Stimulated activated CD8-positive, alpha-beta memory T cell treated with anti-CD3 and anti-CD28 coated beads, Interleukin-7, amount 100 ng/mL, for 48 hours (primary cell): ENCODE results near the gene TSSK6.

ENCODE experiments used
- DNase-seq, 2 donors: peaks; one replicate each; pipeline ENCODE4 v3.0.0-alpha.2; 2020; ENCODE audit warnings: low read depth in 1 of 2; ENCODE audit errors: extremely low read depth in 1 of 2

TSSK6 gene

DNA sequence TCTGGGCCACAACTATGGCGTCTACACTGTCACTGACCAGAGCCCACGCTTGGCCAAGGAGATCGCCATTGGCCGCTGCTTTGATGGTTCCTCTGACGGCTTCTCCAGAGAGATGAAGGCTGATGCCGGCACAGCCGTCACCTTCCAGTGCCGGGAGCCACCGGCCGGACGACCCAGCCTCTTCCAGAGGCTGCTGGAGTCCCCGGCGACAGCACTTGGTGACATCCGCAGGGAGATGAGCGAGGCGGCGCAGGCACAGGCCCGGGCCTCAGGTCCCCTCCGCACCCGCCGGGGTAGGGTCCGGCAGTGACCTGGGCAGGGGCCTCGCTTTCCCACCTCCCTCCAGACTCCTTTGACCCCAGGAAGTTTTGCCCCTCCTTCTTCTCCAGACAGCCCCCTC, 30.4 kb upstream of the TSSK6 start:
- DNase-seq: no peak

DNA sequence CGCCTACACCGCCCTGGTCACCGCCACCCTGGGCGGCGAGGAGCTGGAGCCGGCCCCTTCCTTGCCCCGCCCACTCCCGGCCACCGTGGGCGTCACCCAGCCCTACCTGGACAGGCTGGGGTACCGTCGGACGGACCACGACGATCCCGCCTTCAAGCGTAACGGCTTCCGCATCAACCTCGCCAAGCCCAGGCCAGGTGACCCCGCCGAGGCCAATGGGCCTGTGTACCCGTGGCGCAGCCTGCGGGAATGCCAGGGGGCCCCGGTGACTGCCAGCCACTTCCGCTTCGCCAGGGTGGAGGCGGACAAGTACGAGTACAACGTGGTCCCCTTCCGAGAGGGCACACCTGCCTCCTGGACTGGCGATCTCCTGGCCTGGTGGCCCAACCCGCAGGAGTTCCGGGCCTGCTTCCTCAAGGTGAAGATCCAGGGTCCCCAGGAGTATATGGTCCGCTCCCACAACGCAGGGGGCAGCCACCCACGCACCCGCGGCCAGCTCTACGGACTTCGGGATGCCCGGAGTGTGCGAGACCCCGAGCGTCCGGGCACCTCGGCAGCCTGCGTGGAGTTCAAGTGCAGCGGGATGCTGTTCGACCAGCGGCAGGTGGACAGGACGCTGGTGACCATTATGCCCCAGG, 29.7 kb upstream of the TSSK6 start:
- no peak for DNase-seq

DNA sequence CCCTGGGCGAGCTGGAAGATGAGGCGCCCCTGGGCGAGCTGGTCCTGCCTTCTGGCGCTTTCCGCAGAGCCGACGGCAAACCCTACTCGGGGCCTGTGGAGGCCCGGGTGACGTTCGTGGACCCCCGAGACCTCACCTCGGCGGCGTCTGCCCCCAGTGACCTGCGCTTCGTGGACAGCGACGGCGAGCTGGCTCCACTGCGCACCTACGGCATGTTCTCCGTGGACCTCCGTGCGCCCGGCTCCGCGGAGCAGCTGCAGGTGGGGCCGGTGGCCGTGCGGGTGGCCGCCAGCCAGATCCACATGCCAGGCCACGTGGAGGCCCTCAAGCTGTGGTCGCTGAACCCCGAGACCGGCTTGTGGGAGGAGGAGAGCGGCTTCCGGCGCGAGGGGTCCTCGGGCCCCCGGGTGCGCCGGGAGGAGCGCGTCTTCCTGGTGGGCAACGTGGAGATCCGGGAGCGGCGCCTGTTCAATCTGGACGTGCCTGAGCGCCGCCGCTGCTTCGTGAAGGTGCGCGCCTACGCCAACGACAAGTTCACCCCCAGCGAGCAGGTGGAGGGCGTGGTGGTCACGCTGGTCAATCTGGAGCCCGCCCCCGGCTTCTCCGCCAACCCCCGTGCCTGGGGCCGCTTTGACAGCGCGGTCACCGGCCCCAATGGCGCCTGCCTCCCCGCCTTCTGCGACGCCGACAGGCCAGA, 29.1 kb upstream of the TSSK6 start:
- DNase-seq: no peak

DNA sequence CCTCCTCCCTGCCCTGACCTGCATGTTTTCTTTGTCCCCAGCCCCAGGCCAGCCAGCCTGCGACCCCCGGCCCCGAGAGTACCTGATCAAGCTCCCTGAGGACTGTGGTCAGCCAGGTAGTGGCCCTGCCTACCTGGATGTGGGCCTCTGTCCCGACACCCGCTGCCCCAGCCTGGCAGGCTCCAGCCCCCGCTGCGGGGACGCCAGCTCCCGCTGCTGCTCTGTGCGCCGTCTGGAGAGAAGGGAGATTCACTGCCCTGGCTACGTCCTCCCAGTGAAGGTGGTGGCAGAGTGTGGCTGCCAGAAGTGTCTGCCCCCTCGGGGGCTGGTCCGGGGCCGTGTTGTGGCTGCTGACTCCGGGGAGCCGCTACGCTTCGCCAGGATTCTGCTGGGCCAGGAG, 28.3 kb upstream of the TSSK6 start:
- DNase-seq: no peak

DNA sequence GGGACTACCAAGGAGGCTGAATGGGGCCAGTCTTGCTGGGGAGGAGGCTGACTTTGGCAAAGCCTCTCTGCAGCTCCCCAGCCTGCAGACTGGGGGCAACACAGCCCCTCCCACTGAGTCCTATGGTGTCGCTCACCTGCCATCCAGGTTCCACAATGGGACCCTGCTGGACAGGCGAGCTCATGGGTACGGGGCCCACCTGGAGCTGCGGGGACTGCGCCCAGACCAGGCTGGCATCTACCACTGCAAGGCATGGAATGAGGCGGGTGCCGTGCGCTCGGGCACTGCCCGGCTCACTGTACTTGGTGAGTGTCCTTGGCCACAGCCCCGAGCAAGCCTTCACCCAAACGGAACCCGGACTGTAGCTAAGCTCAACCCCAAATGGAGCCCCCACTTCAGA, 27.8 kb upstream of the TSSK6 start:
- DNase-seq: no peak

DNA sequence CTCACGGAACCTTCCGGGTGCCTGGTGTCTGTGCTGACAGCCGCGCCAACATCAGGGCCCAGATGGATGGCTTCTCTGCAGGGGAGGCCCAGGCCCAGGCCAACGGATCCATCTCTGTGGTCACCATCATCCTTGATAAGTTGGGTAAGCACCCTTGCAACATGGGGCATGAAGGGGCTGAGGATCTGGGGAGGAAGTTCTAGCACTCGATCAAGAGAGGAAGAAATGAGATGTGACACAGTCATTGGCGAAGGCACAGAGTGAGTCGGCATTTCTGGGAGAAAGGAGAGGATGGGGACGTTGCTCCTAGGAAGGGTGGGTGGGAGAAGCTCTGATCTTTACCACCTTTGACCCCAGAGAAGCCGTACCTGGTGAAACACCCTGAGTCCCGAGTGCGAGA, 27.2 kb upstream of the TSSK6 start:
- DNase-seq: no peak

DNA sequence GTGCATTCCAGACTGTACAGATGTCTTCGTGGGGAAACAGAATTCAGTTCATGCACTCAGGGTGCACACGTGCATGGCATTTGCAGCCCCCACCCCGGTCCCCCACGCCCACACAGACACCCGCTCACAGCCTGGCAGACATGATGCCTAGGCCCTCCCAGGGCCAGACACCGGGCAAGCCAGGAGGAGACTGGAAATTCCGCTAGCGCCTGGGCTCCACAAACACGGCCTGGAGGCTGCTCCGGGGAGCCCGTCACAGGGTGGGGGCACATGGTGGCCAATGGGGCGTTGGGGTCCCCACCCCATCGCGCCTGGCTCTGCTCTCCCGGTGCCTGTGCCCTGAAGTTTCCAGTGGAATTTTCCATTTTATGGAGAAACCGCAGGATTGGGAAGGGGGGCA, 26.3 kb upstream of the TSSK6 start:
- no peak for DNase-seq

DNA sequence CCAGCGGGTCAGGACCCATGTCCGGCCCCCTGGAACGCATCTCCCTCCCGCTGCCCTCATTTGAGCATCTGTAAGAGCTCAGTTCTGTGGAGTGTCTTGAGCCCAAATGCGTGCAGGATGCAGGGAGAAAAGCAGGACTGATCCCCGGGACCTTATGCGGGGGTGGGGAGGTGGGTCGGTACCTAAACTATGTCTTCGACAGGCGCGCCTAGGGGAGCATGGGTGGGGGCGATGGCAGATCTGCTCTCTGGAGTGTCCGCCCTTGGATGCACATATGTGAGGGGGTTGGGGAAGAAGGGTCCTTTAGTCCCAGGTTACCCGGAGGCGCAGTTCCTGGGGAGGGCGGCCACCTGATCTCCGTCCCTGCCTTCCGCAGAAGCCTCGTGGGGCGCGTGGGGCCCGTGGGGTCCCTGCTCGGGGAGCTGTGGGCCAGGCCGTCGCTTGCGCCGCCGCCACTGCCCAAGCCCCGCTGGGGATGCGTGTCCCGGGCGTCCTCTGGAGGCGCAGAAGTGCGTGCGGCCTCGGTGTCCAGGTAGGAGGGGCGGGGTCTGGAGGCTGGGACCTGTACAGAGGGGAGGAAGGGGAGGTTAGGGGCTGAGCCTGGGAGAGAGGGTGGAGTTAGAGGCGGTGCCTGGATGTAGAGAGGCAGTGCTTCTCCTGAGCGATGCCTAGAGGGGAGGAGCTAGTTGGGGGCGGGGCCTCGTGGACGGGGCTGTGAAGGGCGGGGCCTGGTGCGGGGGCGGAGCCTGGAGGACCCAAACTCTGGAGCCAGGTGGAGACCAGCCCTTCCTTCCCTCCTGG, 25.6 kb upstream of the TSSK6 start:
- peak; percentile 51 to 83 for DNase-seq

DNA sequence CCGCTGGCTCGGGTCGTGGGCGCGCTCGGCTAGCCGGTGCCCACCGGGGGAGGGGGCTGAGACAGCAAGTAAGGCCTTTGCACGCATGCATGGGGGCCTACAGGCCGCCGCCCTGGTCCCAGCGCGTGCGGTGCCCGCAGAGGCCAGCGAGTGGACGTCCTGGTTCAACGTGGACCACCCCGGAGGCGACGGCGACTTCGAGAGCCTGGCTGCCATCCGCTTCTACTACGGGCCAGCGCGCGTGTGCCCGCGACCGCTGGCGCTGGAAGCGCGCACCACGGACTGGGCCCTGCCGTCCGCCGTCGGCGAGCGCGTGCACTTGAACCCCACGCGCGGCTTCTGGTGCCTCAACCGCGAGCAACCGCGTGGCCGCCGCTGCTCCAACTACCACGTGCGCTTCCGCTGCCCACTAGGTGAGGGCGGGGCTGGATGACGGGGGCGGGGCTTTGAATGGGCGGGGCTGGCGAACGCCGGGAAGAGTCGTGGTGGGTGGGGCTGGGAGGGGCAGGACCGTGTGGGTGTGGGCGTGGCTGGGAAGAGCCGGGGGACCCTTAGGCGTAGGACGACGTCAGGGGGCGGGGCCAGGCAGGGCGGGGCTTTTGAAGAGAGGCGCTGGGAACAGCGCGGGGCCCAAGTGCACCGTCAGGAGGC, 24.8 kb upstream of the TSSK6 start:
- DNase-seq: peak; percentile 55 to 80

DNA sequence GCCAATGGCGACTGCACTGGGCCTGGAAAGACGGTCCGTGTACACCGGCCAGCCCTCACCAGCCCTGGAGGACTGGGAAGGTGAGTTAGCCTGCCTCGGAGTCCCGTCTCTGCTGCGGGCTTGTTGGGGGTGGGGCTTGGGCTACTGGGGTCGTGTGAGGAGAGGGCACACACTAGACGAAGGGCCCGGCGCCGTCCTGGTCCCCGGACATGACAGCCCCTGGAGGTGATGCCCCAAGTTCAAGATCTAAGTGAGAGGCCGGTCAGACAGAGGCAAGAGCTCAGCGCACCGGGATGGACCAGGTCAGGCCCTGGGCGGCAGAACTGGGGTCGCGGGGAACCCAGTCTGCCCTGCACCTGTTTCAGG, 24.3 kb upstream of the TSSK6 start:
- DNase-seq: no peak

DNA sequence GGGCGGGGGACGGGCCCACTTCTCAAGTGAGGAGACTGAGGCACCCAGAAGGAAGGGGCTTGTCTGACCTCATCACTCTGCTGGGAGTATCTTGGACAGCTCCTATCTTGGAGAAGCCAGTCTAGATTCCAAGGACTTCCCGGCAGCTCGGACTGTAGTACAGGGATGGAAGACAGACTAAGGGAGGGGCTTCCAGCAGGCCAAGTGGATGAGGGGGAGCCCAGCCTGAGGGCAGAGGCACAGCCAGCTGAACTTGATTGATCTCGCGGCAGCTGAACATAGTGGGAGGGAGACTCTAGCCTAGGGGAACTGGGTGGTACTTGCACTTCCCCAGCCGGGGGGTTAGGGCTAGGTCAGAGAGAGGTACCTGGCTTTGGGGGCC, 23.4 kb upstream of the TSSK6 start:
- no peak for DNase-seq

DNA sequence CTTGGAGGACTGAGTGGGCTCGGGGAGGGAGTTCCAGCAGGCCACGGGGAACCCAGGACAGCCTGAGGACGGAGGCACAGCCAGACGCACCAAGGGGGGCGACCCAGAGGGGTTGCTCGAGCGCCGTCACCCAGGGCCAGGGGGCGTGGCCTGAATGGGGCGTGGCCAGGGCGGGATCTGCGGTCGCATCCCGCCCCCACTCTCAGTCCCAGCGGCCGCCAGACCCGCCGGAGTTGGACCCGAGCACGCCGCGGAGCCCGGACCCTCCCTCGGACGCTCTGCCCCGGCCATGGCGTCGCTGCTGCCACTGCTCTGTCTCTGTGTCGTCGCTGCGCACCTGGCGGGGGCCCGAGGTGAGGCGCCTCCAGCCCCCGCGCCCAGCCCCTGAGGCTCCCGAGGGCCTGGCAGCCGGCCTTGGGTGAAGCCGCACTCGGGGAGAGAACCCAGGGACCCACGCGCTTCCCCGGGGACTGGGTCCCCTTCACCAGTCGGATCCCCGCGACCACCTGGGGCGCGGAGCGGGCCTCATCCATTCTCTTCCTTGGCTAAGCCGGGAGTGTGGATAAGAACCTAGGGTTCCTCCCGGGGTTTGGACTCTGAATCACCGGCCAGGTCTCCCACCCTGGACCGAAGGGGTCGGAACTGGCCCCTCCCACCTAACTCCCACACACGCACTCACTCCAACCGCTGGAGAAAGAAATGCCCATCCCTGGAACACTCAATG, 22.9 kb upstream of the TSSK6 start, which contains the start of gene CILP2:
CILP2 (plus strand) TSS at position 205 of the 724 bp plus-strand sequence; CDS start at position 290, 85 bp downstream.
- no peak for DNase-seq

DNA sequence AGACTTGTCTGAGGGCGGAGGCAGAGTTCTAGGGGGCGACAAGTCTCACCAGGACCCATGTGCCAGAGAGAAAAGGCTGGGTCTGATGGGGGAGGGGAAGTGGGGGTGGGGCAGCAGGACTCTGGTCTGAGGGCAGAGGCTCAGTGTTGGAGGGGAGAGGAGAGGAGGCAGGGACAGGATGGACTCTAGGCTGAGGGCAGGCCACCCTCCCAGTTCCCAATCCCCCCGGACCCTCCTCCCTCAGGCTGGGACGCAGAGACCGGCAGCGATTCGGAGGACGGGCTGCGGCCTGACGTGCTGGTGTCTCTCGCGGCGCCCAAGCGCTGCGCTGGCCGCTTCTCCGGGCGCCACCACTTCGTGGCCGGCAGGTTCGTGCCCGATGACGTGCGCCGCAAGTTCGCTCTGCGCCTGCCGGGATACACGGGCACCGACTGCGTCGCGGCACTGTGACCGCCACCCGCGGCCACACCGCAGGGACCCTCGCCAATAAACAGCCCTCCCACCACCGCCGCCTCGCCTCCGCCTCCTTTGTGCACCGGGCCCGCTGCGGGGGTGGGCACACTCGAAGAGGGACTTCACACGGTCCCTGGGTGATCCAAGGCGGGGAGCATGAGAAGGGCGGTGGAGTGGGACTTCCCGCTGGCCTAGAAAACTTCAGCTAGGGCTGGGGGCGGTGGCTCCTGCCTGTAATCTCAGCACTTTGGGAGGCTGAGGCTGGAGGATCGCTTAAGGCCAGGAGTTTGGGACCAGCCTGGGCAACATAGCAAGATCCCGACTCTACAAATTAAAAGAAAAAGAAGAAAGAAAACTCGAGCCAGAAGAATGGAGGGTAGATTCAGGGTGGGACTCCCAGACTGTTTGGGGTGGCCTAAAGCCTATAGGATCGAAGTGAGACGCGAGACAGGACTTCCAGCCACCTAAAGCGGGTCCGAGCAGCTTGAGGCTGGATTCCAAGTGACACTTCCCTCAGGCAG, 22.0 kb upstream of the TSSK6 start:
- DNase-seq: no peak

DNA sequence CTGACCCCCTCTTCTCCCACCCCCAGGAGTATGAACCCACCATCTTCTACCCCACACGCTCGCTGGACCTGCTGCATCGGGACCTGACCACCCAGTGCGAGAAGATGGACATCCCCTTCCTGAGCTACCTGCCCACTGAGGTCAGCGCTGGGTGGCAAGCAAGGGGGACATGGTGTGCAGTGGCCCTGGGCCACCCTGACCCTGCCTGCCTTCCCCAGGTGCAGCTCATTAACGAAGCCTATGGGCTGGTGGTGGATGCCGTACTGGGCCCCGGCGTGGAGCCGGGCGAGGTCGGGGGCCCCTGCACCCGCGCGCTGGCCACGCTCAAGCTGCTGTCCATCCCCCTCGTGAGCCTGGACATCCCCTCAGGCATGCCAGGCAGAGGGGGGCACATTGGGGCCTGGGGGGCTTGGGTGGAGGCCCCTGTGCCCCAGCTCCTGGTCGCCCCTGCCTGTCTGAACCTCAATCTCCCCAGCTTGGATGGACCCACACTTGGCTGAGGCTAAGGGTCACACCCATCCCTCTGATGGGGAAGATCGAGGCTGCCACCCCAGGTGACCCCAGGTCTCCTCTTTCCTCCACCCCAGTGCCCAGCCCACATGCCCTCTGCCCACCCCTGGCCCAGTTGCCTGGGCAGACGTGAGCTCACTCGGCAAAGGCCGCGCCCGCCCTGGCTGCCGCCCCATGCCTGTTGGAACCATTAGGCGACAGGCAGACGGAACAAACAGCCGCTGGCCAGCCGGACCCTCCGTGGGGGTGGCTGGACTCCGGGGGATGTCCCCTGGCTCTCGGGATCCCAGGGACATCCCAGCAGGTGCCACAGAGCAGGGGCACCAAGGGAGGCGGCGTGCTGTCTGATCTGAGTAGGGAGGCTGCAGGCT, 20.2 kb upstream of the TSSK6 start:
- no peak for DNase-seq

DNA sequence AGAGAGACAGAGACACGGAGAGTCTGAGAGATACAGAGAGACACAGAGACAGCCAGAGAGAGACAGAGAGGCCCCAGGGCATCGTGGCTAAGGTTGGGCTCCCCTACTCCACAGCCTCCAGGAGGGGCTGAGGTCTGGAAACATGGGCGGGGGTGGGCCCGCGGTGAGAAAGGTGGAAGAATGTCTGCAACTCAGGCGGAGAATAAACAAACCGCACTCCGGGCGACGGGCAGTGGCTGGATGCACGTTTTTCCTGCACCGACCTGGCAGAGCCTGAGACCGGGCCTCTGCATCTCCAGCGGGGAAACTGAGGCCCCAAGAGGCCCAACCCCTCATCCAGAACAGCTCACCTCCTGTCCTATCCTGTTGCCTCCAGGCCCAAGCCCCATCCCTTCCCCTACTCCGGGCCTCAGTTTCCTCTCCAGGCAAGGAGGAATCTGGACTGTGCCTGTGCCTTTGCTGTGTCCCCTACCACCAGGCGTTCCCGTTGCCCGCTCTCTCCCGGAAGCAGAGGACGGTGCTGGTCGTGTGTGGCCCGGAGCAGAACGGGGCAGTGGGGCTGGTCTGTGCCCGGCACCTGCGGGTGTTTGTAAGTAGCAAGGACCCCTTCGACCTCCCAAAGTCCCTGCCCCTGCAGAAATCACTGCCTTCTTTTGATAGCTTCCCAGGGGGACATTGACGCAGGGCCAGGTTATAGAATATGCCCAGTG, 19.4 kb upstream of the TSSK6 start:
- no peak for DNase-seq

DNA sequence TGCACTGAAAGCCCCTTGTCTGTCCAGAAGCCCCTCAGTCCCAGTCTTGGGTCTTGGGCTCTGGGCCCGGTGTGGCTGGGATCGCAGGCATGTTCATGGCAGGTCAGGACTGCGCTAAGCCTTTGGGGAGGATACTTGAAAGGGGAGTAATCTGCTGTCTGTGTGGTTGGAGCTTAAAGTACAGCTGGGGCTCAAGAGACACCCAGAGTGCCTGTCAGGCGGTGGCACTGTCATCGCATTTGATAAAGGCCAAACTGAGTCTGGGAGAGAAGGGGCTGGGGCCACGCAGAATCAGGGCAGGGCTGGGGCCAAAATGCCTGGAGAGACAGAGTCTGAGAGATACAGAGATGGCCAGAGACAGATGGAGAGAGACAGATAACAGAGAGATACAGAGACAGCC, 18.5 kb upstream of the TSSK6 start:
- DNase-seq: no peak

DNA sequence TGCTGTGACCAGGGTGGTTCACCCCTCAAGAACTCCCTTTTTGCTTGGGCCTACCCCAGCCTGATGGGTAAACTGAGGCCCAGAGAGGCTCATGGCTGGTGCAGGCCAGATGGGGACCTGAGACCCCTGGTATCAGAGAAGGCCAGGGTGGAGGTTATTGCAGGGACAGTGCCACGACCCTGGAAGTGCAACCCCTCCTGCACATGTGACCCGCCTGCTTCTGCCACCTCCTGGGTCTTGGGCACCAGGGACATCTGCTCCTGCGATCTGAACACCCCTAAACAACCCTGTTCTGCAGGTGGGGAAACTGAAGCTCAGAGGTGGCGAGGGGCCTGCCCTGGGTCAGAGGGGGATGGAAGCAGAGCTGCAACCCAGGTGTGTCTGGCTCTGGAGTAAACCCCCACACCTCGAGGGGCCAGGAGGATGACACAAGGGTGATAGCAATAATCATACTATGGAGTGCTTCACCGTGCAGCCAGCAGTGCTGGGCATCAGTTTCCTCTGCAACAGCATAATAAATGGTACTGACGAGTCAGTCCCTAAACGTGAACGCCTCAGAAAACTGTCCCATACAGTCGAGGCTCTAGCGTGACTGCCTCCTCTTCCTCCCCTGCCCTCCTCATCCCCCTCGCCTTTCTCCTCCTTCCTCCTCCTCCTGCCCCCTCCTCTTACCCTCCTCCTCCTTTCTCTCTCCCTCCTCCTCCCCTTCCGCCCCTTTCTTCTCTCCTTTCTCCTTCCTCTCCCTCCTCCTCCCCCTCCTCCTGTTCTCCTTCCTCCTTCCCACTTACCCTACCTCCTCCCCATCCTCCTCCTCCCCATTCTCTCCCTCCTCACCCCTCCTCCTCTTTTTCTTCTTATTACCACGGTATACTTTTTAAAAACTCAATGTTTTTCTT, 17.7 kb upstream of the TSSK6 start:
- no peak for DNase-seq
